GM21528 (cell line): ENCODE results near the gene LAPTM5.

ENCODE experiments used
- ATAC-seq: cut with Tn5 transposase; IDR thresholded peaks from one replicate; pipeline ENCODE4 v1.9.1; 2021; ENCODE audit warnings: mild to moderate bottlenecking, moderate library complexity; ENCODE audit not compliant: unreplicated experiment, low FRiP score

LAPTM5 gene

GRCh38 chr1:30732277-30732996 lies 25.1 kb downstream of the LAPTM5 start:
- no peak for ATAC-seq

- no peak for ATAC-seq
Measured at GRCh38 chr1:30731806-30732276, 25.7 kb downstream of the LAPTM5 start.

- no peak for ATAC-seq
Measured at GRCh38 chr1:30731109-30731805, 26.3 kb downstream of the LAPTM5 start.

- ATAC-seq, result no peak
Measured at GRCh38 chr1:30730346-30731108, 27.0 kb downstream of the LAPTM5 start.

GRCh38 chr1:30729901-30730300 lies 27.7 kb downstream of the LAPTM5 start:
- ATAC-seq, result no peak

GRCh38 chr1:30728832-30729638 lies 28.5 kb downstream of the LAPTM5 start:
- ATAC-seq, result no peak

- ATAC-seq, result no peak
Measured at GRCh38 chr1:30728340-30728739, 29.2 kb downstream of the LAPTM5 start.

- no peak for ATAC-seq
Measured at GRCh38 chr1:30727824-30728223, 29.8 kb downstream of the LAPTM5 start.

GRCh38 chr1:30726773-30727684 lies 30.5 kb downstream of the LAPTM5 start:
- ATAC-seq, result no peak

- ATAC-seq, result no peak
Measured at GRCh38 chr1:30726236-30726635, 31.3 kb downstream of the LAPTM5 start.

GRCh38 chr1:30725450-30726095 lies 32.0 kb downstream of the LAPTM5 start:
- no peak for ATAC-seq

GRCh38 chr1:30724655-30725421 lies 32.7 kb downstream of the LAPTM5 start:
- ATAC-seq, result no peak

GRCh38 chr1:30724175-30724574 lies 33.4 kb downstream of the LAPTM5 start:
- no peak for ATAC-seq

- no peak for ATAC-seq
Measured at GRCh38 chr1:30723331-30723755, 34.2 kb downstream of the LAPTM5 start, which contains the start of gene MATN1. Gene MATN1, minus strand, starts transcription at chr1:30723585. Its CDS starts 34 bp downstream, at chr1:30723551.

GRCh38 chr1:30721812-30722537 lies 35.6 kb downstream of the LAPTM5 start:
- ATAC-seq, result no peak

- no peak for ATAC-seq
Measured at GRCh38 chr1:30721341-30721793, 36.2 kb downstream of the LAPTM5 start.
